HG02970 (cell line): ENCODE results near the gene RHOV.

ENCODE experiments used
- ATAC-seq: cut with Tn5 transposase; IDR thresholded peaks from one replicate; pipeline ENCODE4 v1.9.1; 2021; ENCODE audit warnings: mild to moderate bottlenecking, moderate library complexity, moderate number of reproducible peaks; ENCODE audit not compliant: unreplicated experiment, low FRiP score

Gene RHOV, protein sequence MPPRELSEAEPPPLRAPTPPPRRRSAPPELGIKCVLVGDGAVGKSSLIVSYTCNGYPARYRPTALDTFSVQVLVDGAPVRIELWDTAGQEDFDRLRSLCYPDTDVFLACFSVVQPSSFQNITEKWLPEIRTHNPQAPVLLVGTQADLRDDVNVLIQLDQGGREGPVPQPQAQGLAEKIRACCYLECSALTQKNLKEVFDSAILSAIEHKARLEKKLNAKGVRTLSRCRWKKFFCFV

DNA sequence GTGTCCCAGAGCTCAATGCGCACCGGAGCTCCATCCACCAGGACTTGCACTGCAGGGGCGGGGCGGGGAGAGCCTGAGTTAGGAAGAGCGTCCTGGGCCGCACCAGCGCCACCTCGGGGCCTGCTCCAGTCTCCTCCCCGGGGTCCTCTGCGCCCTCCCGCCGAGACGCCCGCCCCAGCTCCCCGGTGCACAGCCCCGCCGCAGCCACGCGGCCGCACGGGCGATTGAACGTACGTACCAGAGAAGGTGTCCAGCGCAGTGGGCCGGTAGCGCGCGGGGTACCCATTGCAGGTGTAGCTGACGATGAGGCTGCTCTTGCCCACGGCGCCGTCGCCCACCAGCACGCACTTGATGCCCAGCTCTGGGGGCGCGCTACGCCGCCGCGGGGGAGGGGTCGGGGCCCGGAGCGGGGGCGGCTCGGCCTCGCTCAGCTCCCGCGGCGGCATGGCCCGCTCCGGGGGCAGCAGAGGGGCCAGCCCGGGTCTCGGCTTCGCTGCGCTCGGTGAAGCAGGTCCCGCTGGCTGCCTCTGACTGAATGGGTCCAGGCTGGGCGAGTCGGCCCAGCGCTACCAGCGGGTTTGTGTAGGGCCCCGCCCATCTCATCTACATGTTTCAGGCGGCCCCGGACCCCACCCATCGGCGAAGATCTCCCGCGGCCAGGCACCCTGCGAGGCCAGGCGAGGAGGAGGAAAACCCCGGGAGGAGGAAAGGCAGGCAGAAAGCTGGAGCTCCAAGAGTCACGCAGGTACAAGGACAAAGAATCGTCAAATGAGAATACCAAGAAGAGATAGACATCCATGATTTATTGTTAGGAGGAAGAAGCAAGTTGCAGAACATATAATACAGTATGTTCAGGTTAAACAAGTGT is at the start of gene RHOV:
RHOV (minus strand) TSS at position 541 of the 868 bp plus-strand sequence; CDS start at position 446, 95 bp downstream.
- no peak for ATAC-seq

GRCh38 chr15:40923551-40923950 is 49.5 kb upstream of the RHOV start:
- no peak for ATAC-seq

DNA sequence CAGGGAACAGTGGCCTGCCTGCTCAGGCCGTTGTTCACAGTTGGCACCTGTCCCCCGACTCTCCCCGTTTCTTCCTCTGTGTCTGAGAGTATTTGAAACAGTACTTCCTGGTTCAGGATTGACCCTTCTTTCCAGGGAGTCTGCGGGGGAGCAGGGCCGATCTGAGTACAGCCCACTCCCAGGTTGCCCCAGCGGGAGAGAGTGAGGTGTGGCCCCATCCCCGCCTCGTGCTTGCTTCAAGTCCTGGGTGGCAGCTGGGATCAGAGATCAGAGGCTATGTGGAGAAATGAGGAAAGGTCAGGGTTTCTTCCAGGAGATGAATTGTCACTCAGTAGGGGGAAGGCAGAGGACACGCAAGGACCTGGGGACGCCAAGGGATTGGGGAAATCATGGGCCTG is 48.6 kb upstream of the RHOV start:
- ATAC-seq: no peak

DNA sequence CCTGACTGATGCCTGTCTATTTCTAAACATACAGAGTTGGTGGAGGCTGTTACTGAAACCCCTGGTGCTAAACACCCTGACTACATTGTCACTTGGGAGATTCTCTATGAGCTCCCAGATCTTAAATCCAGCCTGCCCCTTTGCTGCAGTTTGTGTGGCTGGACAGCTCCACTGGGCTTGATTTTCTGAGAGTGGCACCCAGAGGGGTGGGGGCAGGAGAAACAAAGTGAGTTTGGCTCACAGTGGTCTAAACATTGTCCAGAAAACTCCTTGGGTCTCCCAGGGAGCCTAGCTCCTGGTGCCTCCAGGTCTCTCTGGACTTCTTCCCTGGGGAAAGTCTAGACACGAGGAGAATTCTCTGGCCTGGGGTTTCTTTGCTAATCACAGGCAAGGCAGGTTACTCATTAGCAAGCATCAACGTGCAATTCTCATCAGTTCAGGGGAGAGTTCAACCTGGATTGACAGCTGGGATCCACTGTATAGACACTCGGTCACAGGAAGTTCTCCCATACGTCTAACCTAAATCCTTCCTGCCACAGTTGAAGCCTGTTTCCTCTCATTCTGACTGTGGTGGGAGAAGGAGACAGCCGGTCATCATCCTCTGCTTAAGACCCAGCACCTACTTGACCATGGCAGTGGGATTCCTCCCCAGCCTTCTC is 48.0 kb upstream of the RHOV start:
- no peak for ATAC-seq

- no peak for ATAC-seq
Observed at GRCh38 chr15:40918799-40919392, 44.9 kb upstream of the RHOV start.

GRCh38 chr15:40918146-40918798 is 44.2 kb upstream of the RHOV start:
- no peak for ATAC-seq

GRCh38 chr15:40917585-40917984 is 43.6 kb upstream of the RHOV start:
- ATAC-seq: no peak

DNA sequence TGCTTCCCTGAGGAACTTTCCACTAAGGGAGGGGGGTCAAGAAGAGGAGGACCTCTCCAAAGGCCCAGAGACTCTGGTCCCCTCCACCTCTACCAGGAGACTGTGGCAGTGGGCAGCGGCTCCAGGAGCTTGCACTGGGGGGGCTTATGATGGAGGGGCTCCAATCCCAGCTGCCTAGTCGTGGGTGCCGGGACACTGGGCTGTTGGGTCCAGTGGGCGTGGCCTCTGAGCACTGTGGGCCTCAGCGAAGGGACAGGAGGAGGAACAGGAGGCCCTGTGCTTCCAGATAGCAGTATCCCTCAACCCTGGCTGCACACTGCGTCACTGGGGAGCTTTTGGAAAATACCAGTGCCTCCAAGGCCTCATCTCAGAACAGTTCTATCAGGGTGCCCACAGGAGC is 41.6 kb upstream of the RHOV start:
- ATAC-seq: no peak

DNA sequence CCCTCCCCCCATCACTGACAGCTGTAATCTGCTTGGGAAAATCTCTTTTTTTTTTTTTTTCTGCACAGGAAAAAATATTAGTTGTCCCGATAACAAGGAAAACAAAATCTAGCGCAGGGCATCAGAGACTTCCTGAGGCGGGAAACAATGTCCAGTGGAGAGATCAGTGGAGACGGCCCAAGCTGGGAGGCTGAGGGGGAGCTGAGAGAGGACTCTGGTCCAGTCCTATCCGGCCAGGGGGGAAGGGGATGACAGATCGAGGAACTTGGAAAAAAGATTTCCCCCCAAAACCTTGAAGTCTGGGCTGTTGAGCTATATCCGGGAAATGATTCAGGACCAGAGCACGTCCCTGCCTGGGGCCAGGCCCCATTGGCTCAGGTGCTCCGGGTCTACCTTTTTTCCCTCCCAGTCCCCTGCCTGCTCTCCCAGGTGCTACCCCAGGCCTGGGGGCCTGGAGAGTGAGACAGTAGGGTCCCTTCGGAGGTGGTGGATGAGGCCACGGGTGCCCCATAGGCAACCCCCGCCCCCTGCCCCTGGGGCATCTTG is 41.2 kb upstream of the RHOV start:
- ATAC-seq: no peak

DNA sequence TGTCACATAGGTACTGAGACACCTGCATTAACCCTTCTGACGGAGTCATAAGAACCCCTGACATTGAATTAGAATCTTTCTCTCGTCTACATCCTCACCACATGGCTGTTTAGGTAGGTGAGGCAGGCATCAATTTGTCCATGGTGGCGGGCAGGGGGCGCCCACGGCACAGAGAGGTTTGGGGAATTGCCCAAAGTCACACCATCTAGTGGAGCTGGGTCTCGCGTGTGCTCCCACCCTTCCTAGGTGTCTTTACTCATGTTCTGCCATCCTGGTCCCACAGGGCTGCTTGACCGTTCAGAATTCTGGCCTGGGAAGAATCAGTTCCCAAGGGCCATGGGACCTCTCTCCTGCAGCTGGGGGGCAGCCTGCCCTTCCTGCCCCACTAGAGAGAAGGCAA is 40.5 kb upstream of the RHOV start:
- no peak for ATAC-seq

- ATAC-seq: no peak
Observed at GRCh38 chr15:40914013-40914412, 40.0 kb upstream of the RHOV start.

GRCh38 chr15:40912478-40912877 is 38.4 kb upstream of the RHOV start:
- ATAC-seq: no peak

- ATAC-seq: no peak
Observed at GRCh38 chr15:40911693-40912092, 37.7 kb upstream of the RHOV start.

DNA sequence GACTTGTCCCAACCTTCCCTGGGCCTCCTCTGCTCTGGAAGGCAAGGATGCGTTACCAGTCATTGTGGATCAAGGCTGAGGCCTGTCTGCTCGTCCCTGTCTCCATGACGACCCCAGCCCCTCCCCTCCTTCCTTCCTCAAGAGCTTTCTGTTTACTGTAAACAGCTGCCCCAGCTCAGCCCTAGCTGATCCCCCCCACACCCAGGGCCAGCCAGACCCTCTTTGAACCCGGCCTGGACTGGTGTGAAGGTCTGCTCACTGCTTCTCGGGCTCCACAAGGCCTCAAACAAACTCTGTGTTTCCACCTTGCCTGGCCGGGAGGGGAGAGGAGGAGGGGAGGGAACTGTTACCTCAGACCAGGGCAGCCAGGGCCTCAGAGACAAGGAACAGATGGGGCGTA is 37.1 kb upstream of the RHOV start:
- no peak for ATAC-seq

GRCh38 chr15:40909662-40910630 is 35.9 kb upstream of the RHOV start:
- ATAC-seq: no peak

DNA sequence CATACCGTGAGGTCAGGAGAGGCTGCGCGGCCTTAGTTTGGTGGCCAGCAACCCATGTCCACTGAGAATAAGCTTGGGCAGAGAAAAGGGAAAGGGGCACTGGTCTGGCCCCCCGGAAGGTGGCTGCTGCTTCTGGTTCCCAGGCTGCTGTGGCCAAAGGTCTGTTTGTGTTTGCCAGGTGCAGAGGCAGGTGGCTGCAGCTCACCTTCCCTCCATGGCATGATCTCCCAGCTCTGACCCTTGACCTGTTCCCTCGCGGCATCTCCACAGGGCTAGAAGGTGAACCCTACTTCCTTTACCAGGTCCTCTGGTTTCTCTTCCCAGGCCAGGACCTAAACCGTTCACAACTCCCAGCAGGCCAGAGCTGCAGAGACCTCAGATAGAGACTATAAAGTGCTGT is 34.1 kb upstream of the RHOV start:
- ATAC-seq: no peak

GRCh38 chr15:40906991-40907802 is 33.2 kb upstream of the RHOV start:
- no peak for ATAC-seq
